PC-3 (cell line): Measurements from ENCODE around the gene HID1.

Source experiments
- EZH2phosphoT487 ChIP-seq: fragments of 300-600 bp; sonication (generic); IDR thresholded peaks from 2 replicates; pipeline ENCODE4 v1.6.1; 2018; ENCODE audit warnings: mild to moderate bottlenecking, antibody characterized with exemption, low read length, borderline replicate concordance
- TF ChIP-seq, protein P1 (sequence below): fragments of 300-600 bp; sonication (generic); conservative IDR thresholded peaks from 2 replicates; pipeline ENCODE4 v1.5.1; 2017; ENCODE audit warnings: antibody characterized with exemption, low read depth, mild to moderate bottlenecking, low read length

DNA sequence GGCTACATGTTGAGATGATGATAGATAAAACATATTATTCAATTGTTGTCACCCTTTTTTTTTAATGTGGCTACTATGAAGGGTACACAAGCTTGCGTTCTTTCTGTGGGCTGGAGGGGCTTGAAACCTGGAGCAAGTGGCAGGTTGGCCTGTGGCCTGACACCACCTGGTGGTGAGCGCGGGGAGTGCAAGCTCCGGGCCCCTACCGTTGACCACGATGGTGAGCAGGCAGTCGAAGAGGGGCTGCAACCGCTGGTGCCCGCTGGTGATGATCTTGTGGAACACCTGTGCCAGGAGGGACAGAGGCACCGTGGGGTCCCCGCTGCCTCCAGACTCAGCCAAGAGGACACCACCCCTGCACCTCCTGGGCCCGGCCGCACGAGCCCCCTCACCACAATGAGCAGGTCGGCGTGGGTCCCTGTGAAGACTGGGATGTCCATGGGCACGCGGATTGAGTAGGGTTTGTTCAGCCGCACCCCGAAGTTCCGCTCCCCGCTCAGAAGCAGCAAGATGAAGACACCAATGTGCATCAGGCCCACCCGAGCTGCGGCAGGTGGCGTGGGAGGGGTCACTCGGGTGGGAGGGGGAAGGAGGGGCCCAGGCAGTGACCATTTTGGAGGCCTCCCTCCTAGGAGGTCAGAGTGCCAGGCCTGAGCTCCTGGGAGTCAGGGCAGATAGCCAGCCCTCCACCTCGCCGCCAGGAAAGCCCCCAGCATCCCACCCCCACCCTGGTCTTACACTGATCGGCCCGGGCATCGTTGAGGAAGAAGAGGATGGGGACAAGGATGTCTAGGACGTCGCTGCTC is 14.4 kb downstream of the HID1 start:
- TF ChIP-seq, protein P1, sequence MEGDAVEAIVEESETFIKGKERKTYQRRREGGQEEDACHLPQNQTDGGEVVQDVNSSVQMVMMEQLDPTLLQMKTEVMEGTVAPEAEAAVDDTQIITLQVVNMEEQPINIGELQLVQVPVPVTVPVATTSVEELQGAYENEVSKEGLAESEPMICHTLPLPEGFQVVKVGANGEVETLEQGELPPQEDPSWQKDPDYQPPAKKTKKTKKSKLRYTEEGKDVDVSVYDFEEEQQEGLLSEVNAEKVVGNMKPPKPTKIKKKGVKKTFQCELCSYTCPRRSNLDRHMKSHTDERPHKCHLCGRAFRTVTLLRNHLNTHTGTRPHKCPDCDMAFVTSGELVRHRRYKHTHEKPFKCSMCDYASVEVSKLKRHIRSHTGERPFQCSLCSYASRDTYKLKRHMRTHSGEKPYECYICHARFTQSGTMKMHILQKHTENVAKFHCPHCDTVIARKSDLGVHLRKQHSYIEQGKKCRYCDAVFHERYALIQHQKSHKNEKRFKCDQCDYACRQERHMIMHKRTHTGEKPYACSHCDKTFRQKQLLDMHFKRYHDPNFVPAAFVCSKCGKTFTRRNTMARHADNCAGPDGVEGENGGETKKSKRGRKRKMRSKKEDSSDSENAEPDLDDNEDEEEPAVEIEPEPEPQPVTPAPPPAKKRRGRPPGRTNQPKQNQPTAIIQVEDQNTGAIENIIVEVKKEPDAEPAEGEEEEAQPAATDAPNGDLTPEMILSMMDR, result peak; percentile 97
- TF ChIP-seq EZH2phosphoT487, result no peak
